ENCODE results near the gene POLR3K.
A peak's percentile ranks its signal among the peaks of the same experiment; 100 is the strongest.

Gene POLR3K

GRCh38 chr16:63998-64913 lies 10.8 kb upstream of the POLR3K start:
- CTCF ChIA-PET, result interaction anchor here (1.1 to 26.3 kb wide), 11 partner anchors 7 to 298 kb away, joined by 3 to 467 read pairs (median 11); partner anchors contain the start of genes POLR3K and SNRNP25
- DNase-seq, result no peak
- H3K4me3 Mint-ChIP-seq, result no peak overlapping the region

GRCh38 chr16:63466-63865 lies 10.1 kb upstream of the POLR3K start:
- Mint-ChIP-seq H3K9me3 (no peaks in the 10 kb centered on the region), H3K4me1 (no peaks in the 10 kb centered on the region), H3K27me3 (peaks cover 31% of the 10 kb centered on the region), H3K36me3 (no peaks in the 10 kb centered on the region), H3K27ac (no peak overlapping the region), H3K4me3 (no peak overlapping the region)
- CTCF ChIA-PET, result interaction anchor here (0.8 to 26.3 kb wide), 4 partner anchors 10 to 299 kb away, joined by 3 to 467 read pairs (median 4); partner anchors contain the start of genes POLR3K and SNRNP25
- no peak for DNase-seq

More at GRCh38 chr16:63998-64913, 10.8 kb upstream of the POLR3K start:
- H3K36me3 Mint-ChIP-seq, result no peaks in the 10 kb centered on the region
- peak overlapping the region; percentile 6 for H3K27ac Mint-ChIP-seq
- no peaks in the 10 kb centered on the region for H3K9me3 Mint-ChIP-seq
- peaks cover 39% of the 10 kb centered on the region for H3K27me3 Mint-ChIP-seq
- no peaks in the 10 kb centered on the region for H3K4me1 Mint-ChIP-seq

GRCh38 chr16:62968-63391 lies 9.6 kb upstream of the POLR3K start:
- H3K27ac Mint-ChIP-seq, result no peak overlapping the region
- CTCF ChIA-PET, result interaction anchor here (0.8 to 26.3 kb wide), 3 partner anchors 10 to 41 kb away, joined by 4 to 467 read pairs (median 5); partner anchors contain the start of genes POLR3K and SNRNP25
- H3K9me3 Mint-ChIP-seq, result no peaks in the 10 kb centered on the region
- no peak overlapping the region for H3K4me3 Mint-ChIP-seq
- H3K27me3 Mint-ChIP-seq, result peaks cover 27% of the 10 kb centered on the region
- H3K36me3 Mint-ChIP-seq, result peaks cover 5% of the 10 kb centered on the region
- H3K4me1 Mint-ChIP-seq, result no peaks in the 10 kb centered on the region
- DNase-seq, result no peak

GRCh38 chr16:62283-62967 lies 9.0 kb upstream of the POLR3K start:
- DNase-seq, result no peak
- no peaks in the 10 kb centered on the region for H3K9me3 Mint-ChIP-seq
- H3K27me3 Mint-ChIP-seq, result peaks cover 21% of the 10 kb centered on the region
- CTCF ChIA-PET, result interaction anchor here (0.8 to 26.3 kb wide), 3 partner anchors 9 to 41 kb away, joined by 4 to 467 read pairs (median 5); partner anchors contain the start of genes POLR3K and SNRNP25
- H3K4me1 Mint-ChIP-seq, result no peaks in the 10 kb centered on the region
- no peak overlapping the region for H3K4me3 Mint-ChIP-seq
- peaks cover 7% of the 10 kb centered on the region for H3K36me3 Mint-ChIP-seq
- no peak overlapping the region for H3K27ac Mint-ChIP-seq

- no peak for DNase-seq
- H3K27ac Mint-ChIP-seq, result no peak overlapping the region
- H3K4me1 Mint-ChIP-seq, result no peaks in the 10 kb centered on the region
- H3K4me3 Mint-ChIP-seq, result no peak overlapping the region
- H3K9me3 Mint-ChIP-seq, result no peaks in the 10 kb centered on the region
- CTCF ChIA-PET, result interaction anchor here (26.3 kb wide), 1 partner anchor 34 kb away, joined by 467 read pairs; no protein-coding TSS in a partner anchor
- peaks cover 17% of the 10 kb centered on the region for H3K27me3 Mint-ChIP-seq
- H3K36me3 Mint-ChIP-seq, result peaks cover 7% of the 10 kb centered on the region
Observed at GRCh38 chr16:61879-62281, 8.5 kb upstream of the POLR3K start.

- Mint-ChIP-seq H3K27me3 (peaks cover 13% of the 10 kb centered on the region), H3K27ac (no peak overlapping the region)
- CTCF ChIA-PET, result interaction anchor here (0.8 to 26.3 kb wide), 2 partner anchors 12 to 34 kb away, joined by 3 to 467 read pairs; no protein-coding TSS in a partner anchor
Observed at GRCh38 chr16:60929-61878, 7.8 kb upstream of the POLR3K start.

GRCh38 chr16:60166-60565 lies 6.8 kb upstream of the POLR3K start:
- DNase-seq, result no peak
- H3K27ac Mint-ChIP-seq, result no peak overlapping the region
- CTCF ChIA-PET, result interaction anchor here (0.8 to 26.3 kb wide), 2 partner anchors 13 to 35 kb away, joined by 3 to 467 read pairs; no protein-coding TSS in a partner anchor
- peaks cover 5% of the 10 kb centered on the region for H3K4me1 Mint-ChIP-seq
- peaks cover 10% of the 10 kb centered on the region for H3K36me3 Mint-ChIP-seq
- H3K4me3 Mint-ChIP-seq, result no peak overlapping the region
- H3K9me3 Mint-ChIP-seq, result no peaks in the 10 kb centered on the region
- peaks cover 7% of the 10 kb centered on the region for H3K27me3 Mint-ChIP-seq

More at GRCh38 chr16:60929-61878, 7.8 kb upstream of the POLR3K start:
- H3K4me3 Mint-ChIP-seq, result no peak overlapping the region
- no peak for DNase-seq
- peaks cover 7% of the 10 kb centered on the region for H3K36me3 Mint-ChIP-seq
- no peaks in the 10 kb centered on the region for H3K4me1 Mint-ChIP-seq
- H3K9me3 Mint-ChIP-seq, result no peaks in the 10 kb centered on the region

GRCh38 chr16:59440-60059 lies 6.1 kb upstream of the POLR3K start:
- no peaks in the 10 kb centered on the region for H3K9me3 Mint-ChIP-seq
- no peak overlapping the region for H3K4me3 Mint-ChIP-seq
- no peak overlapping the region for H3K27ac Mint-ChIP-seq
- H3K27me3 Mint-ChIP-seq, result peaks cover 7% of the 10 kb centered on the region
- H3K36me3 Mint-ChIP-seq, result peaks cover 10% of the 10 kb centered on the region
- peaks cover 9% of the 10 kb centered on the region for H3K4me1 Mint-ChIP-seq
- CTCF ChIA-PET, result interaction anchor here (26.3 kb wide), 1 partner anchor 36 kb away, joined by 467 read pairs; no protein-coding TSS in a partner anchor
- no peak for DNase-seq

GRCh38 chr16:58491-59439 lies 5.4 kb upstream of the POLR3K start:
- Mint-ChIP-seq H3K27me3 (no peaks in the 10 kb centered on the region), H3K36me3 (peaks cover 10% of the 10 kb centered on the region), H3K4me1 (peaks cover 14% of the 10 kb centered on the region), H3K27ac (no peak overlapping the region), H3K9me3 (no peaks in the 10 kb centered on the region), H3K4me3 (no peak overlapping the region)
- no peak for DNase-seq
- CTCF ChIA-PET, result no interaction called here

- Mint-ChIP-seq H3K27me3 (no peaks in the 10 kb centered on the region), H3K36me3 (peaks cover 16% of the 10 kb centered on the region), H3K9me3 (no peaks in the 10 kb centered on the region), H3K4me1 (peaks cover 19% of the 10 kb centered on the region), H3K4me3 (no peak overlapping the region), H3K27ac (no peak overlapping the region)
- no peak for DNase-seq
- CTCF ChIA-PET, result interaction anchor here (0.7 kb wide), 1 partner anchor 39 kb away, joined by 3 read pairs; no protein-coding TSS in a partner anchor
Observed at GRCh38 chr16:57711-58110, 4.3 kb upstream of the POLR3K start.

GRCh38 chr16:56231-56927 lies 3.0 kb upstream of the POLR3K start:
- Mint-ChIP-seq H3K27ac (no peak overlapping the region), H3K4me3 (no peak overlapping the region), H3K36me3 (peaks cover 18% of the 10 kb centered on the region), H3K9me3 (no peaks in the 10 kb centered on the region), H3K27me3 (no peaks in the 10 kb centered on the region), H3K4me1 (peaks cover 26% of the 10 kb centered on the region)
- no peak for DNase-seq
- CTCF ChIA-PET, result interaction anchor here (1.4 to 1.8 kb wide), 2 partner anchors 9 to 40 kb away, joined by 7 to 13 read pairs; no protein-coding TSS in a partner anchor

Data from activated naive CD4-positive, alpha-beta T cell treated with anti-CD3 and anti-CD28 coated beads, Interleukin-2, amount 10 ng/mL, durations not matched to agents 7 days and 5 days (primary cell).